ENCODE data around the gene FHIT. TPM values are rescaled to one million over a fixed set of nuclear protein-coding genes. Genes with fewer than 3 reads are reported as not detected.

FHIT gene
- total and polyA plus RNA-seq, 2 experiments from 2014 or later, result 0.22 to 0.90 TPM

DNA sequence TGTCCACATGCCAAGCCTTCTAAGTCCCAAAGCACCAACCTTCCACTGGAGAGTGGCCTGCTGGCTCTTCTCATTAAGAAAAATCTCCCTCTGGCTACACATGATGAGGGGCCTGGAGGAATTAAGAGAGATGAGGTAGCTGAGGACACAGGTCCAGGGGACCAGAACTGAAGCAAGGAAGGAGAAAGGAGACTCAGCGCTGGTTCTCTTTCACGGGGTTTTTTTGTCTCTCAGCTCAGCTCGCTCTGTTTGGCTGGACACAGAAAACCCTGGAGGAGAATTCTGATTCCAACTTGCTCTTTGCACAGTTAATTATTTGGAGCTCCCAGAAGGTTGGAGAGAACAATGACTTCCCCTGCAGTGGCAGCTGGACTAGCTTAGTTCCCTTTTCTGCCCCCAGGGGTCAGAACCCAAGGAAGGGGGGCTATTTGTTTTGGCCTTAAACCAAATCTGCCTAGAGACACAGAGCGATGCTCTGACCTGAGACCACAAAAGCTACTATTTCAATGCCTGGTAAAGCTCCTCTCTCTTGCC, 507.6 kb downstream of the FHIT start:
- H3K27me3 ChIP-seq (replicated peaks; ENCODE audit: insufficient read depth), result no peaks in the 10 kb centered on the region
- WGBS, 2 experiments (ENCODE audit: low coverage in 1 of 2, low lambda C conversion rate in 2 of 2, missing lambda C conversion rate in 2 of 2), result 86 to 95% methylated on average over 4 of the region's 4 CpGs
- H3K4me1 ChIP-seq (ENCODE audit: insufficient read depth), result peaks cover 22% of the 10 kb centered on the region
- no peak overlapping the region for H2AFZ ChIP-seq
- H3K4me3 ChIP-seq, result no peak overlapping the region
- H3K79me2 ChIP-seq (ENCODE audit: insufficient read depth), result no peaks in the 10 kb centered on the region
- in situ Hi-C loops (cut with MboI), result no loop called here
- no peak overlapping the region for H3K27ac ChIP-seq
- no peak for TF ChIP-seq EZH2phosphoT487 (IDR thresholded peaks at IDR 0.05; ENCODE audit: insufficient read depth, low read depth)
- no peak for TF ChIP-seq EZH2 (IDR thresholded peaks at IDR 0.05; ENCODE audit: insufficient read depth, poor library complexity, severe bottlenecking)
- no peaks in the 10 kb centered on the region for H3K36me3 ChIP-seq (ENCODE audit: low read depth)
- no peaks in the 10 kb centered on the region for H4K20me1 ChIP-seq (ENCODE audit: insufficient read depth)
- H3F3A ChIP-seq (ENCODE audit: insufficient read depth), result 0 out of 2 replicates have a peak, but pooled peaks cover 14% of the 10 kb centered on the region
- no peak overlapping the region for H3K9ac ChIP-seq
- H3K9me3 ChIP-seq (ENCODE audit: low read depth), result no peaks in the 10 kb centered on the region
- no peak overlapping the region for H3K4me2 ChIP-seq (ENCODE audit: unreplicated experiment)
- H3K9me2 ChIP-seq (ENCODE audit: insufficient read depth), result no peaks in the 10 kb centered on the region
- no peak for DNase-seq

DNA sequence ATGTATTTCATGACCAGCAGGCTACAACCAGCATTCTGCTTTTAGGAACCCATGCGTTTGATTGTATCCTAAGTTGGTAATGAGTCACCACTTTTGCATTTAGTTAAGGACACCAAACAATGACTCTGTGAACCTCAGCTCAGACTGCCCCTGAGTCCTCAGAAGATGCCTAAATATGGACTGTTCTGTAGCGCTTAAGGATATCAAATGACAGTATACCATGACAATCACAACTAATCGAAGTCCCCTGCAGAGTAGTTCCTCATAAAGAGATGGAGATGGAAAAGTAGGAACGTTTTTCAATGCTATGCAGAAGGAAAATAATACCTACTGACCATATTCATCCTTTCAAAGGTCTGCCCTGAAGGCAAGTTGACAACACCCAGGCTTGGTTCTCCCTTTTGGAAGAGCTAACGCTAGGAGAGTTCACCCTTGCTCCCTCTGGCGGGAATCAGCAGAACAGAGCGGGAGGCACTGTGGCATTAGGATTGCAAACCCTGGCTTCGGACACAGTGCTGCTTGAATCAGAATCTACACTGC, 508.6 kb downstream of the FHIT start:
- peak; percentile 76 for DNase-seq
- H3K9me3 ChIP-seq (ENCODE audit: low read depth), result no peaks in the 10 kb centered on the region
- H3K4me3 ChIP-seq, result no peak overlapping the region
- 71 to 73% methylated on average over 8 of the region's 8 CpGs for WGBS, 2 experiments (ENCODE audit: low coverage in 1 of 2, low lambda C conversion rate in 2 of 2, missing lambda C conversion rate in 2 of 2)
- TF ChIP-seq EZH2 (IDR thresholded peaks at IDR 0.05; ENCODE audit: insufficient read depth, poor library complexity, severe bottlenecking) (no peak), EZH2phosphoT487 (IDR thresholded peaks at IDR 0.05; ENCODE audit: insufficient read depth, low read depth) (no peak)
- no peak overlapping the region for H3K27ac ChIP-seq
- no peaks in the 10 kb centered on the region for H4K20me1 ChIP-seq (ENCODE audit: insufficient read depth)
- no peaks in the 10 kb centered on the region for H3K79me2 ChIP-seq (ENCODE audit: insufficient read depth)
- H3K9me2 ChIP-seq (ENCODE audit: insufficient read depth), result no peaks in the 10 kb centered on the region
- H2AFZ ChIP-seq, result no peak overlapping the region
- no peak overlapping the region for H3K4me2 ChIP-seq (ENCODE audit: unreplicated experiment)
- H3K4me1 ChIP-seq (ENCODE audit: insufficient read depth), result peaks cover 22% of the 10 kb centered on the region
- H3F3A ChIP-seq (ENCODE audit: insufficient read depth), result 0 out of 2 replicates have a peak, but pooled peaks cover 14% of the 10 kb centered on the region
- no peak overlapping the region for H3K9ac ChIP-seq
- in situ Hi-C loops (cut with MboI), result no loop called here
- H3K27me3 ChIP-seq (replicated peaks; ENCODE audit: insufficient read depth), result no peaks in the 10 kb centered on the region
- H3K36me3 ChIP-seq (ENCODE audit: low read depth), result no peaks in the 10 kb centered on the region

DNA sequence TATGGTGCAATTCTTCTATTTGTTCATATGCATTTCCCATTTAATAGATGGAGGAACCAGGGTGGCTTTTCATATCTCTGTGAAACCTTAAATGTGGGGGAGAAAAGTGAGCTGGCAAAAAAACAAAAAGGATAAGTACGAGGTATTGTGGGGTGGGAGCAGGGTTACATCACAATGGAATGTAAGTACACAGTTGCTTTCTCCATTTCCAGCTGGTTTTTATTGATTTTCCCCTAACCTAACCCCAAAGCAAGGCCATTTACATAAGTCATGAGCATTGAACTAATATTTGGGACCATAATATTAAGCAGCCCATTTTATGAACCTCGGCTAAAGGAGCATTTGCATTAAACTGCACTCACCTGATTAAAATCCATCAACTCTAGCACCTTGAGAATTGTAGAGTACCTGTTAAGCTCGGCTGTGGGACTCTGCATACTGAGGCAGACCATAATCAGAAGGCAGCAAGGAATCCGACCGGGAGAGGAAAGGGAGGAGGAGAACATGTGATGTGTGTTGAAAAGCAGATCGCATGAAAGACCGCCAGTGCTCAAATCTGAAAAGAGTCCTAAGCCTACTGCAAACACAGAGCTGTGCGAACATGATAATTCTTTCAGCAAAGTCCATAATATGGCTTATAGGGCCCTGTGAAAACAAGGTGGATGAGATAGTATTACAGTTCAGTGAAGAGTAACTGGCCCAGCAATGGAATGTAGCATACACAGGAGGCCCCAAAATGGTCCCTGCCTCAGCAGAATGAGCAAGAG, 513.4 kb downstream of the FHIT start:
- WGBS, 2 experiments (ENCODE audit: low coverage in 1 of 2, low lambda C conversion rate in 2 of 2, missing lambda C conversion rate in 2 of 2), result 91 to 93% methylated on average over 8 of the region's 8 CpGs
- no peaks in the 10 kb centered on the region for H3K79me2 ChIP-seq (ENCODE audit: insufficient read depth)
- no peak overlapping the region for H3K4me3 ChIP-seq
- 0 out of 2 replicates have a peak, but pooled peaks cover 3% of the 10 kb centered on the region for H3F3A ChIP-seq (ENCODE audit: insufficient read depth)
- in situ Hi-C loops (cut with MboI), result no loop called here
- H3K9me2 ChIP-seq (ENCODE audit: insufficient read depth), result no peaks in the 10 kb centered on the region
- H3K36me3 ChIP-seq (ENCODE audit: low read depth), result no peaks in the 10 kb centered on the region
- DNase-seq, result no peak
- no peaks in the 10 kb centered on the region for H3K9me3 ChIP-seq (ENCODE audit: low read depth)
- peaks cover 9% of the 10 kb centered on the region for H3K4me1 ChIP-seq (ENCODE audit: insufficient read depth)
- no peak overlapping the region for H2AFZ ChIP-seq
- no peak overlapping the region for H3K27ac ChIP-seq
- H4K20me1 ChIP-seq (ENCODE audit: insufficient read depth), result no peaks in the 10 kb centered on the region
- TF ChIP-seq EZH2 (IDR thresholded peaks at IDR 0.05; ENCODE audit: insufficient read depth, poor library complexity, severe bottlenecking), result no peak
- no peak for TF ChIP-seq EZH2phosphoT487 (IDR thresholded peaks at IDR 0.05; ENCODE audit: insufficient read depth, low read depth)
- H3K4me2 ChIP-seq (ENCODE audit: unreplicated experiment), result no peak overlapping the region
- no peaks in the 10 kb centered on the region for H3K27me3 ChIP-seq (replicated peaks; ENCODE audit: insufficient read depth)
- no peak overlapping the region for H3K9ac ChIP-seq

DNA sequence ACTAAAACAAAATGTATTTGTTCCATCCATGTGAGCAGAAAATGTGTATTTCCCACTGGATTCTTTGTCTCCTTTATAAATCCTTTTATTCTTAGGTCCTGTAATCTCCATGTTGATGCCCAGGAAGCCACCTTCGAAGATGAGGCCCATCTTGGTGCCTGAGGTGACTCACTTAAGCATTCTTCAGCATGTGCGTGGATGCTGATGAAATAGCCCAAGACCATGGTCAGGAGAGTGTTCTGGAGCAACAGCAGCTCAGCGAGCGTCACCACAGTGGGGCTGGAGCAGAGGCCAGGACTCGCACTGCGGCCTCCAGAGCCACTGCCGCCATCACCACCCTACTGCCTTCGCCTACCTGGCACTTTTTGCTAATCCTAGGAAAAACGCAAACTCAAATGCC, 520.9 kb downstream of the FHIT start:
- WGBS, 2 experiments (ENCODE audit: low coverage in 1 of 2, low lambda C conversion rate in 2 of 2, missing lambda C conversion rate in 2 of 2), result 84 to 87% methylated on average over 9 of the region's 9 CpGs
- Histone ChIP-seq H3K4me2 (ENCODE audit: unreplicated experiment) (no peak overlapping the region), H2AFZ (no peak overlapping the region), H3K79me2 (ENCODE audit: insufficient read depth) (no peaks in the 10 kb centered on the region), H3K27me3 (replicated peaks; ENCODE audit: insufficient read depth) (no peaks in the 10 kb centered on the region), H3K9me2 (ENCODE audit: insufficient read depth) (no peaks in the 10 kb centered on the region), H3K4me3 (no peak overlapping the region), H3K9me3 (ENCODE audit: low read depth) (no peaks in the 10 kb centered on the region), H3K36me3 (ENCODE audit: low read depth) (no peaks in the 10 kb centered on the region), H3K9ac (no peak overlapping the region), H4K20me1 (ENCODE audit: insufficient read depth) (no peaks in the 10 kb centered on the region), H3K27ac (no peak overlapping the region), H3K4me1 (ENCODE audit: insufficient read depth) (no peaks in the 10 kb centered on the region), H3F3A (ENCODE audit: insufficient read depth) (no peaks in the 10 kb centered on the region)
- DNase-seq, result no peak
- in situ Hi-C loops (cut with MboI), result no loop called here
- TF ChIP-seq EZH2phosphoT487 (IDR thresholded peaks at IDR 0.05; ENCODE audit: insufficient read depth, low read depth) (no peak), EZH2 (IDR thresholded peaks at IDR 0.05; ENCODE audit: insufficient read depth, poor library complexity, severe bottlenecking) (no peak)

Measured in GM23248 (cell line).